OCI-LY3 (cell line): ENCODE results near the gene MFRP.

Experiments
- H2AFZ ChIP-seq: fragments of 200-600, 300-600 bp; shearing (Covaris generic); 2 replicates; pipeline ENCODE4 v1.6.0; 2014; ENCODE audit warnings: antibody characterized with exemption, low read depth, low read length
- H3K27ac ChIP-seq: fragments of 200-600, 300-600 bp; sonication (generic); 2 replicates; pipeline ENCODE4 v1.5.1; 2014; ENCODE audit warnings: mild to moderate bottlenecking, low read length, moderate library complexity, mixed read lengths
- H3K27me3 ChIP-seq: fragments of 200-600, 300-600 bp; sonication (generic); 2 replicates; pipeline ENCODE4 v1.6.1; 2014; ENCODE audit warnings: low read depth, low read length, mixed read lengths
- H3K36me3 ChIP-seq: fragments of 200-600, 300-600 bp; sonication (generic); replicated peaks from 2 replicates; pipeline ENCODE3; 2014; ENCODE audit warnings: low read depth, low read length, mixed read lengths
- H3K4me1 ChIP-seq: fragments of 300-600, 200-600 bp; sonication (generic); 2 replicates; pipeline ENCODE4 v1.6.1; 2014; ENCODE audit warnings: low read length, mixed read lengths
- H3K4me2 ChIP-seq: fragments of 200-600, 300-600 bp; sonication (generic); 2 replicates; pipeline ENCODE4 v1.6.1; 2014; ENCODE audit warnings: low read length, mixed read lengths
- H3K4me3 ChIP-seq: fragments of 300-600, 200-600 bp; sonication (generic); 2 replicates; pipeline ENCODE4 v1.5.1; 2014; ENCODE audit warnings: antibody characterized with exemption, mild to moderate bottlenecking, low read length, moderate library complexity
- H3K79me2 ChIP-seq: fragments of 300-600, 200-600 bp; shearing (Covaris generic); 2 replicates; pipeline ENCODE4 v1.6.1; 2014; ENCODE audit warnings: mild to moderate bottlenecking, low read length, mixed read lengths
- H3K9ac ChIP-seq: fragments of 300-600, 200-600 bp; shearing (Covaris generic); 2 replicates; pipeline ENCODE4 v1.6.0; 2014; ENCODE audit warnings: mild to moderate bottlenecking, low read length, moderate library complexity
- H3K9me3 ChIP-seq: fragments of 200-600, 300-600 bp; shearing (Covaris generic); 2 replicates; pipeline ENCODE4 v1.6.1; 2014; ENCODE audit warnings: low read length, mixed read lengths; ENCODE audit not compliant: insufficient read depth
- H4K20me1 ChIP-seq: fragments of 200-600, 300-600 bp; sonication (generic); 2 replicates; pipeline ENCODE4 v1.6.1; 2016; ENCODE audit warnings: low read length, mixed read lengths; ENCODE audit not compliant: insufficient read depth
- CTCF ChIP-seq: fragments of 200-600, 300-600 bp; sonication (generic); IDR thresholded peaks from 2 replicates; pipeline ENCODE4 v1.5.1; 2014; ENCODE audit warnings: antibody characterized with exemption, low read length, low read depth
- EZH2phosphoT487 ChIP-seq: fragments of 200-600 bp; shearing (Covaris generic); IDR thresholded peaks from 2 replicates; pipeline ENCODE4 v1.6.1; 2018; ENCODE audit warnings: antibody characterized with exemption, mixed run types, low read depth

Gene MFRP

GRCh38 chr11:119298726-119299125 lies 47.8 kb downstream of the MFRP start:
- TF ChIP-seq EZH2phosphoT487 (no peak), CTCF (no peak)
- Histone ChIP-seq H3K36me3 (peaks cover 65% of the 10 kb centered on the region), H3K27me3 (no peaks in the 10 kb centered on the region)

GRCh38 chr11:119297938-119298337 lies 48.6 kb downstream of the MFRP start:
- Histone ChIP-seq H2AFZ (no peak overlapping the region), H3K4me1 (no peaks in the 10 kb centered on the region), H3K79me2 (no peaks in the 10 kb centered on the region), H3K27me3 (no peaks in the 10 kb centered on the region), H3K4me3 (no peak overlapping the region), H3K36me3 (peaks cover 57% of the 10 kb centered on the region), H4K20me1 (no peaks in the 10 kb centered on the region), H3K4me2 (no peak overlapping the region), H3K27ac (no peak overlapping the region), H3K9ac (no peak overlapping the region), H3K9me3 (no peaks in the 10 kb centered on the region)
- TF ChIP-seq CTCF (no peak), EZH2phosphoT487 (no peak)

More at GRCh38 chr11:119298726-119299125, 47.8 kb downstream of the MFRP start:
- H3K9ac ChIP-seq = no peak overlapping the region
- no peak overlapping the region for H3K4me3 ChIP-seq
- no peaks in the 10 kb centered on the region for H4K20me1 ChIP-seq
- no peaks in the 10 kb centered on the region for H3K79me2 ChIP-seq
- no peaks in the 10 kb centered on the region for H3K4me1 ChIP-seq
- no peak overlapping the region for H2AFZ ChIP-seq
- no peak overlapping the region for H3K27ac ChIP-seq
- no peak overlapping the region for H3K4me2 ChIP-seq
- no peaks in the 10 kb centered on the region for H3K9me3 ChIP-seq

GRCh38 chr11:119295178-119295577 lies 51.3 kb downstream of the MFRP start:
- Histone ChIP-seq H3K4me2 (no peak overlapping the region), H4K20me1 (no peaks in the 10 kb centered on the region), H3K27me3 (no peaks in the 10 kb centered on the region), H3K4me3 (no peak overlapping the region), H3K36me3 (peaks cover 38% of the 10 kb centered on the region), H3K9me3 (no peaks in the 10 kb centered on the region), H3K4me1 (no peaks in the 10 kb centered on the region), H3K27ac (no peak overlapping the region), H3K9ac (no peak overlapping the region), H2AFZ (no peak overlapping the region), H3K79me2 (no peaks in the 10 kb centered on the region)
- TF ChIP-seq EZH2phosphoT487 = no peak
- TF ChIP-seq CTCF = peak; percentile 19

GRCh38 chr11:119293461-119293860 lies 53.0 kb downstream of the MFRP start:
- Histone ChIP-seq H3K79me2 (no peaks in the 10 kb centered on the region), H3K9ac (no peak overlapping the region), H3K4me2 (no peak overlapping the region), H3K4me3 (no peak overlapping the region), H3K27me3 (no peaks in the 10 kb centered on the region), H4K20me1 (no peaks in the 10 kb centered on the region), H3K4me1 (no peaks in the 10 kb centered on the region), H3K9me3 (no peaks in the 10 kb centered on the region), H3K27ac (no peak overlapping the region), H3K36me3 (peaks cover 37% of the 10 kb centered on the region), H2AFZ (no peak overlapping the region)
- no peak for TF ChIP-seq EZH2phosphoT487
- no peak for TF ChIP-seq CTCF
